NCI-H128 (cell line): ENCODE measurements around the gene FBXW10B.
"Not testable (repeated sequence)": the region's sequence is repeated elsewhere in the genome, so short reads cannot be mapped to it uniquely, and the experiment has no call there.

ENCODE experiments used
- DNase-seq: peaks from one replicate; lab custom pipeline; 2025; ENCODE audit not compliant: unreplicated experiment; lab: John Stamatoyannopoulos, UW

The FBXW10B gene

GRCh38 chr17:15630930-15631453 is 11.5 kb upstream of the FBXW10B start:
- not testable (repeated sequence) for DNase-seq

DNA sequence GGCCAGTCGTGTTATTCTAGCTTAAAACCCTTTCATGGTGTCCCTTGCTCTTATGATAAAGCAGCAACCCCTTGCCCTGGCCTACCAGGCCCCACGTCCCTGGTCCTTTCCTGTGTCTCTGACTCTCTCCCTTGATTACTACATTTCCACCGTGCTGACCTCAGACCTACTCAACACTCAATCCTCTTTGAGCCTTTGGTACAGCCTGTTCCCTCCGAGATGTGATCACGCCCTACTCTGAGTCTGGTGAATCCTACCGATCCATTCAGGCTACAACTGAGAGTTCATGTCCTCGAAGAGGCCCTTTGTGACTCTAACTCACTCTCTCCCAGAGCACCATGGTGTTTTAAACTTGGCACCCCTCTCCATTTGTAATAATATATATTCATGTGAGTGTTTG is 10.5 kb upstream of the FBXW10B start:
- DNase-seq: not testable (repeated sequence)

GRCh38 chr17:15623661-15624209 is 4.2 kb upstream of the FBXW10B start:
- not testable (repeated sequence) for DNase-seq

DNA sequence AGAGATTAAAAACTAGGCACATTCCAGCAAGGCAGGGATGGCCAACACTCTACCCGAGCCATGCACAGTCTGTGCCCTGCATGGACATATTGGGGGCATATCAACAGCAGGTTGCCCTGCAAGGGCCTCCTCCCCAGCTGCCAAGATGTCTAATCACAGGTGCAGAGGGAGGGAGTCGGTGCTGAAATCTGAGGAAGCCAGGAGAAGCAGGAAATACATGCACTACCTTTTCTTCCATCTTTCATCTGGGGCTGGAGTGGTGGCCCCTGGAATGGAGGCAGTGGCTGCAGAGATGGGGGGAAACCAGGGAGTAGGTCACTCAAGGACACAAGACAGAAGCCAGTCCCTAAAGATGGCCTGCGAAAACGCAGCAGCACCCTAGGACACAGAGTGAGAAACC is 3.8 kb upstream of the FBXW10B start:
- DNase-seq: not testable (repeated sequence)

DNA sequence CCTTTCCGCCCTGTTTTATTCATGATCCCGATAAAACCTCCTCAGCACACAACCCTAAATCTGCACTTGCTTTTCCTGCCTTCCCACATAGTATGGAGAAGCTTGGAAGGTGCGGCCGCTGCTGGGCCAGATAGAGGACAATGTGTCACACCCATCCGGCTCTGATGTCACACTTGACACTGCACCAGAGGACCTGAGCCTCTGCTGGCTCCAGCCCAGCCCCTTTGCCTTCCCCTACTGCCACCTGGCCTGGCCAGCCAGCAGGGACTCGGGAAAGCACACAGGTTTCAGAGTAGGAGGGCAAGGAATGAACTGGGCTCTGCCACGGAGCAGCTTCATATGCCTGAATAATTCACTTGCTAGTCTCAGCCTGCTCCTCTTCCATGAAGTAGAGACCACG is 2.6 kb upstream of the FBXW10B start:
- DNase-seq: not testable (repeated sequence)

DNA sequence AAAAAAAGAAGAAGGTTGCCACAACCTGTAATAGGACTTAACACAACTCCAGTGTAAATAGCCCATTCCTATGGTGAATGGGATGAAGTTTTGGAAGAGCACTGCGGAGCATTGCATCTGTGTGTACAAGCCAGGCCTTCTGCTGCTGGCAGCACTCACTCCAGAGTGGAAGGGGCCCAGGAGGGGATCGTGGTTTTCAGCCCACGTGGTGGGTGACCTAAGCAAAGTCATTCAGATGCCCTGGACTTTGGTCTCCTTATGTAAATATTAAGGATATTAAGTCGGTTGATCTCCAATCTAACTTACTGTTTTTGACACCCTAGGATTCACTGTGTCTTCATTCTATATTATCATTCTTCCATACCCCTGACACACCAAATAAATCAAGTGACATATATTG is 2.7 kb downstream of the FBXW10B start:
- not testable (repeated sequence) for DNase-seq

DNA sequence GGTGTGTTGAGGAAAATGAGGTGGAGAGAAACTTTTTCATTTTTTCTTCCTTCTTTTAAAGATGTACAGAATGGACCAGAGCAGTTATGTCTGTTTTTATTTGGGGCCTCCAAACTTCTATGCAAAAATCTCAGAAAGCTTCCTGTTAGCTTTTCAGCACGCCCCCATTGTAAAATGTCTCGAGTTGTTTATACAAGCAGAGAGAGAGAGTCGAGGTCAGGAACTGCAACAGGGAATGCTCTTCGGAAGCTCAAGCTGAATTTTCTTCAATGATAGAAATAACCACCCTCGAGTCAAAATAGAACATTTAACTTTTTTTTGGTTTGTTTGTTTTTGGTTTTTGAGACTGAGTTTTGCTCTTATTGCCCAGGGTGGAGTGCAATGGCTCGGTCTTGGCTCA is 3.7 kb downstream of the FBXW10B start:
- DNase-seq: not testable (repeated sequence)

DNA sequence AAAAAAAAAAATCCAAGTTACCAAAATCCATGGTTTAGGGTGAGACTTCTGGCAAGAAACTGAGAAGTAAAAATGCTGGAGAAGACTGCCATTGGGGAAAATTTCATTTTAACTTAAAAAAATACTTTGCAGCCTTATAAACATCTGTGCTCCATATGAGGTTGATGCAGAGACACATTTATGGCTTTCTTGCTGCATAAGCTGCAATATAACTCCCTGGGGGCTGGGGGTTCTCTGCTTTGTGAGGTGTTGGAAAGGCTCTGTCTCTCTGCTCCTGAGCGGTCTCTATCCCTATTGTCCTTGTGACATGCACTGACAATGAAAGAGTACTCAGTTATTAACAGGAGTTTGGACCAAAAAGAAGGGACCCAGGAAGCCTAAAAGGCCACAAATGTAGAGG is 6.4 kb downstream of the FBXW10B start:
- not testable (repeated sequence) for DNase-seq

DNA sequence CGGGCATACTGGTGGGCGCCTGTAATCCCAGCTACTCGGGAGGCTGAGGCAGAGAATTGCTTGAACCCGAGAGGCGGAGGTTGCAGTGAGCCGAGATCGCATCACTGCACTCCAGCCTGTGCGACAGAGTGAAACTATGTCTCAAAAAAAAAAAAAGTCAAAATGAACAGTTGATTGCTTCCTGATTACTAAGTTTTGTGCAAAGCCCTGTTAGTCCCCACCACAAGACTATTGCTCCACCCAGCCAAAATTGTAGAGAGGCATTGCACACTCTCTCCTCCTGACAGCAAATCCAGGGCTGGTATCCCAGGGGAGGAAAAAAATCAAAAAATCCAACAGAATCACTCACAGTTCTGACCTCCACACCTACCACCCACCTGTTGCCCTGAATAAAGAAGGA is 26.5 kb downstream of the FBXW10B start:
- not testable (repeated sequence) for DNase-seq

DNA sequence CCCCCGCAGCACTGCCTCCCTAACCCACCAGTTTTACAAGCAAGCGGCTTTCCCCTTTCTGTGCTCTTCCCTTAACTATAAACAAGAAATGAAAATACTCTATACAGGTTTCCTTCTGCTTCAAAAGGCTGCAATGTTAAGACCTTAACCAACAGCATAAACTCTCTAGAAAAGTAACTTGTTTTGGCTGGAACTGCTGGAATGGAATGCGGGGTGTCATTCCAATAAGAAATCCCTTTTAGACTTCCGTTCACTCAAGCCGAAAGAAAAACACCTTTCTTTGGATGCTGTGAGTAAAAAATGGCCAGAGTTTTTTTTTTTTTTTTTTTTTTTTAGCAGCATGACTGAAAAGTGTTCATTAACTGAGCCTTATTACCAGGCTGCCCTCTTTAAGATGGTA is 27.5 kb downstream of the FBXW10B start:
- not testable (repeated sequence) for DNase-seq

DNA sequence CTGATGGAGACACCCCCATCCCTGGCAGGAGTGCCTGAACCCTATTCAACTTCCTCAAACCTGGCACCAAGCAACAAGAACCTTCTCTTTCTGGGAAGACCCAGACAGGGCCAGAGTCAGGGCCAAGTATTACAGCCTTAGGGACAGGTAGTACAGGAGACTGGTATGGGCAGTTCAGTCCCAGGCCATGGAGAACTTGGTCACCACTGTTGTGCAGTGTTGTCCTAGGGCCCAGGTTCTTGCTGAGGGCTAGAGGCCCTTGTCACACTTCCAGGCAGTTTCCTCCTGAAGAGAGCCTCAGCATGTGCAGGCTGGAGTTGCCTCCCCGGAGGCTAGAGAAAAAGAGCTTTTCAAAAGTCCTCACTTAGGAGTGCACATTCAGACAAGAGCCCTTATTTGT is 28.7 kb downstream of the FBXW10B start:
- not testable (repeated sequence) for DNase-seq

- not testable (repeated sequence) for DNase-seq
These were observed 29.7 kb downstream of the FBXW10B start for GRCh38 chr17:15589544-15590536.

- not testable (repeated sequence) for DNase-seq
These were observed 31.5 kb downstream of the FBXW10B start for GRCh38 chr17:15588017-15588416.

GRCh38 chr17:15583313-15583712 is 36.2 kb downstream of the FBXW10B start:
- DNase-seq: not testable (repeated sequence)

DNA sequence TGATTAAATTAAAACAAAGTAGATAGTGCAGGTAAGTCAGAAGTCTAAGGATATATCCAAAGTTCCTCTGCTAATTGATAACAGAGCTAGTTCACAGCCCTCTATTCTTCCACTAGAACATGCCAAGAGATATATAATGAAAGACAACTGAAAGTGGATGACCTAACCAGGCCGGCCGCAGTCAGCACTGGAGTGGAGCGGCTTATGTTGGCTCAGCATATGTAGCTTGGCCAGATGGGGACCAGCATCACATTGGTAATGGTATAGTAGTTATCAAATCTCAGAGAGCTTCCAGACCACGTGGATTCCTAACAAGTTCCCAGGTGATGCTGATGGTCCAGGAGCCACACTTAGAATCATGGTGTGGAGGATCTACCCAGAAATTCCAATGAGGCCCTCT is 38.0 kb downstream of the FBXW10B start:
- not testable (repeated sequence) for DNase-seq

DNA sequence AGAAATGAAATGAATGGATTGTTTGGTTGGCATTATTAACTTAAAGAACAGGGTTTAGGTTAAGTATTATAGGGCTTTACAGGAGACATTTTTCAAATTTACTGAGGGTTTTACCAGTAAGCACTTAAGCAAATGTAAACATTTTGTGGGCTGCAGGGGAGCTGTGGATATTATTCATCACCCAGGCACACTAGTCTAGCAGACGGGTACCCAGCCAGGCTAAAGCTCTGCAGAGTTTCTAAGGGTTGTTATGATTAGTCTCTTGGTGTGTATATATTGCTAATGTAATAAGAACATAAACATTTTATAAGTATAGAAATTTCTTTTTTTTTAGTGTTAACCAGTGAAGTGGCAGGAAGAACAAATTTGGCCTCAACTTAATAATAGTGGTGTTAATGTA is 42.7 kb downstream of the FBXW10B start:
- not testable (repeated sequence) for DNase-seq

DNA sequence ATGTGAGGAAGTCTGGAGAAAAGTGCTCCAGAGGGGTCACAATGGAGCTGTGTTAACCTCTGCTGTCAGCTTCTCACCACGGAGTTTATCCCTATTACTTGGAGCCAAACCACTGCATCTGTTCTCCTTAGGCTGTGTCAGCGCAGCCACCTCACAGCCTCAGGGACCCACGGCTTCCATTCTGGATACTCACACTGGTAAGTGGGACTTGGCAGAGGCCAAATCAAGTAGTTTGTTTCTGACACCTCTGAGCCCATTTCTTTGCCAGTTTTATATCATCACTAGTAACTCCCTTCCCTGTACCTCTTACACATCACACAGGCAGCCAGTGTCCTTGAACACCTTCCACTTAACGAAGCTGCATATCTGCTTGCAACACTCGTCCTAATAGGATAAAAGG is 44.8 kb downstream of the FBXW10B start:
- not testable (repeated sequence) for DNase-seq

DNA sequence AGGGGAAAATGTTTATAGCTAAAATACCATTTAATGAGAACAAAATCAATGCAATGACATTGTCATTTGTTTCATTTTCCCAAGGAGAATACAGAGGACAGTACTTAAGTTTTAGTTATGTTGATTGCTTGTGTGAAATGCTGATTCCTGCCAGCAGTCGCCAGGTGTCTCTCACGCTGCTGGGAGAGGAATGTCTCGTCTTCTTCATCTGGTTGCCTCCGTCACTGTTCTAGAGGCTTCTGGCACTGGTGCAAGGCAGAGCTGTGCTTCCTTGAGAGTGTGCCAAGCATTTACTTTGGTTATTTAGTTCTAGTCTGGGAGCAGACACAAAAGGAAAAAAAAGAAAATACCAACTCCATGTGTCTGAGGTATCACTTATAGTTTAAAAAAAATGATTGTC is 45.6 kb downstream of the FBXW10B start:
- DNase-seq: not testable (repeated sequence)
